GM19328 (cell line): ENCODE data around the gene DOCK9.

Source experiments
- ATAC-seq: cut with Tn5 transposase; IDR thresholded peaks from one replicate; pipeline ENCODE4 v1.9.1; 2021; ENCODE audit warnings: mild to moderate bottlenecking, moderate library complexity; ENCODE audit not compliant: unreplicated experiment

The DOCK9 gene

GRCh38 chr13:98781470-98781869, 196.4 kb downstream of the DOCK9 start:
- ATAC-seq: no peak

- ATAC-seq: no peak
Observed at GRCh38 chr13:98781045-98781444, 196.8 kb downstream of the DOCK9 start.

GRCh38 chr13:98780451-98780850, 197.4 kb downstream of the DOCK9 start:
- ATAC-seq: no peak

GRCh38 chr13:98779695-98780094, 198.2 kb downstream of the DOCK9 start:
- ATAC-seq: no peak

GRCh38 chr13:98778749-98779148, 199.1 kb downstream of the DOCK9 start:
- no peak for ATAC-seq

- ATAC-seq: no peak
Observed at GRCh38 chr13:98776644-98777043, 201.2 kb downstream of the DOCK9 start.

DNA sequence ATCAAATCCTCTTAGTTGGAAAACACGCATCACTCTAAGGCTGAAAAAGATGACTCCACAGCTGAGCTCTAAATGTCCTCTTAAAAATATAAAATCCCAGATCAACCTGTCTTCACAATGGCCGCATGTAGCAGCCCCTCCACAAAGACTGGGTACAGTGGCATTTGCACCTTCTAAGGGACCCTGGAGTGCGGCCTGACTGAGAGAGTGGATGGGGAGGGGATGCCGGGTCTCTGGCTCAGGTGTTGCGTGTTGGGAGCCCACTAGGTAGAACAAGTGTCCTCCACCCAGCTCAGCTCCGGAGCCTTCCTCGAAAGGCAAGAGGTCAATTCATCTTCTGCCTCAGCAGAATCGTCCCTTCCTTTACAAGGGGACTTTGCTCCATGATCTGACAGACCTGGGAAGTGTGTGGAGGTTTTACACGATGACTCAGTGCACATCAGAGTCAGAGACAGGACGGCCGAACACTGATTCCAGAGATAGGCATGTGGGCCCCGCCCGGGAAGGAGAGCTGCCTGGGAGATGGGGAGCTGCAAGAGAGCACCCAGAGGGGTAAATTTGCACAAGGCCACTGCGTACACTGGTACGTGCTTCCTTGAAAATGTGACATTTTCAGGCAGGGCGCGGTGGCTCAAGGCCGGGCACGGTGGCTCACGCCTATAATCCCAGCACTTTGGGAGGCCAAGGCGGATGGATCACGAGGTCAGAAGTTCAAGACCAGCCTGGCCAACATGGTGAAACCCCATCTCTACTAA, 201.8 kb downstream of the DOCK9 start:
- no peak for ATAC-seq

DNA sequence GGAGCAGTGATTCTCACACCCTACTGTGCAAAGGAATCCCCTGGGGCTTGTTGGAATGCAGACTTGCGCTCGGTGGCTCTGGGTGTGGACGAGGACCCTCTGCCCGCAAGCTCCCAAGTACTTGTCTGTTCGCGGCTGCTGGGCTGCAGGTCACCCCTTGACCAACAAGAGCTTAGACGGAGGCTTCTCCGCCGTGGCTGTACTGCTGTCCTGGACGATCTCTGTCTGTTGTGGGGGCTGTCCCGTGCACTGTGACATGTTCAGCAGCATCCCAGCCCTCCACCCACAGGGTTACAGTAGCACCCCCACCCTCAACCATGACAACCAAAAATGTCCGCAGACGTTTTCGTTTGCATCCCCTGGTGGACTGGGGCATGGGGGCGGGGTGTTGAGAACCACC, 202.5 kb downstream of the DOCK9 start:
- no peak for ATAC-seq

DNA sequence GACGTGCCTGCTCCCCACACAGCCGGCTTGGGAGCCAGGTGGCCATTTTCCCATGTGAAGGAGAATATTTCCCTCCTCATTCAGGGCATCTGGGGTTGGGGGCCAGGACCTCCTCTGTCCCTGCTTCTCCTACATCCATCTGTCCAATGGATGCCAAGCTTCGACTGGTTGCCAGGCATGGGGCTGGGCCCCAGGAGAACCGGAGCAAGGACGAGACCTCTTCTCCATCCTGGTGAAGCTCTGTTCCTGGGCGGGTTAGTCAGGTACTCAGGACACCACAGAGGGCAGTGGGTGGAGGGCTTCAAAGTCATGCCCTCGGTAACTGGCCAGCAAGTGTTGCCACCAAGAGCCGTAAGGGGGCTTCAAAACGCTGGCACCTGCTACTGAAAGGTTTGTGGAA, 203.1 kb downstream of the DOCK9 start:
- ATAC-seq: no peak

- no peak for ATAC-seq
Observed at GRCh38 chr13:98773921-98774320, 203.9 kb downstream of the DOCK9 start.

DNA sequence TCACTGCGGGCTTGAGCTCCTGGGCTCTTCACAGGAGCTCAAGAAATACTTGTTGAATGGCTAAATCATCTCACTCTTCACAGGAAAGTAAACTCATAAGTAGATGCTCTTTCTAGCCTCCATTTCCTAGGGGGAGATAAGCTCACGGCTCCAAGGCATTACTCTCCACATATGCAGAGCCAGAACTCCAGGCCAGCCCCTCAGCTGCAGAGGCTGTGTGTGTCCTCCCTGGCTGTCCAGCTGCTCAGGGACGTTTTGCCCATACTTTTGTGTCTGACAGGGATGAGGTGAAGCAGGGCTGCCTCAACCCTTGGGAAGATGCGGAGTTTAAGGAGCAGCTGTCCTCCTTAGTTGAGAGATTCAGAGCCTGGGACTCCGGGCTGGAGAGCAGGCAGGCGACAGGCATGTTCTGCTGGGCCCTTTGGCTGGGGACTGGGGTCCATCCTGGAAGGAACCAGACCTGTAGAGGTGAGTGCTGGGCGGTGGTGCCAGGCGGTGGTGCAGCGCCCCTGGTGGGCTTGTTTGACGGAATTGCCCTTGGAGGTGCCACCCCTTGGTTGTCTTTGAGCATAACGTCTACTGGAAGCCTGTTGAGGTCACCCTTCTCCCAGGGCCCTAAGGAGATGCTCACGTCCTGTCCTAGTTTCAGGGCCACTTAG, 204.9 kb downstream of the DOCK9 start:
- no peak for ATAC-seq

DNA sequence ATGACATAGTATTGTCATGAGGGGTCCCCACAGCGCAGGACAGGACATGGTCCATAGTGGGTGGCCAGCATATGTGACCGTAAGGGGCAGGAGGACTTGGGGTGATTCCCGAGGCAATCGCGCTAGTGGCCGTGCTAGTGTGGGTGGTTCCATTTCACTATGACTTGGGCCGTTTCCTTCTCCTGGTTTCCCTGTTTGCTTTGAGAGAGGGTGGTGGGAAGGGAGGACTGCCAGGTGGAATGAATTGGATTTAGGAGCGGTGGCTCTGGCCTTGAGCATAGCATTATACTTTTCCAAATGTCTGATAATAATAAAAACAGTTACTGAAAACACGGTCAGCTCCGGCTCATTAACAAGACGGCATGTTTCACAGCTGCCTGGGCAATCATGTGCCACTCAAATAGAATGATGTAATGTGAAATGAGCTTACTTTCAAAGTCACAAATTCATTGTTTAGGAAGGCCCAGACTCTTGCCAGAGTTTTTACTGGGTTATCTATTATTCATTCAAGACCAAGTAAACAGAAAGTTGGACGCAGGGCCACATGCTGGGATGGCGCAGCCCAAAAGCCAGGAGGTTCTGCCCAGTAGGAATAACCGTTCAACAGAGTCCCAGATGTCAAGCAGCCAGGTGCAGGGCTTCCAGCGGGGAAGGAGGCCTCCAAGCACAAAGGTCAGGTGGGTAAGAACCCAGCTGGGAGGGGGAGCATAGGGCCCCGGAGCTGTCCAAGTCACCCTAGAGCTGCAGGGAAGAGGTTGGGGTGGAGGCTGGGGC, 205.8 kb downstream of the DOCK9 start:
- no peak for ATAC-seq

GRCh38 chr13:98769736-98770135, 208.1 kb downstream of the DOCK9 start:
- no peak for ATAC-seq

- no peak for ATAC-seq
Observed at GRCh38 chr13:98768522-98768921, 209.3 kb downstream of the DOCK9 start.

DNA sequence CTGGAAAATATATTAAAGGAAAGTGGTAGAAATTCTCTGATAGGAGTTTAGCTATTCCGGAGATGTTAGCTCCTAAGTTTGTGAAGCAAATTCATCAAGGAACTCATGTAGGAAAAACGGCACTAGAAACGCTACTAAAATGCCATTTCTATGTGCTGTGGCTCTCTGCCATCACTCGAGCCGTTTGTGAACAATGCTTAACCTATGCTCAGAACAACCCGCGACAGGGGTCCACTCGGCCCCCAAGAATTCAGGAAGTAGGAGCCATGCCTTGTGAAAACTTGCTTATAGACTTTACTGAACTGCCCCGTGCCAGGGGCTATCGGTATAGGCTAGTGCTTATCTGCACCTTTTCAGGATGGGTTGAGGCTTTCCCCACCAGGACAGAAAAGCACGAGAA, 211.2 kb downstream of the DOCK9 start:
- no peak for ATAC-seq

- ATAC-seq: no peak
Observed at GRCh38 chr13:98765996-98766519, 211.8 kb downstream of the DOCK9 start.

DNA sequence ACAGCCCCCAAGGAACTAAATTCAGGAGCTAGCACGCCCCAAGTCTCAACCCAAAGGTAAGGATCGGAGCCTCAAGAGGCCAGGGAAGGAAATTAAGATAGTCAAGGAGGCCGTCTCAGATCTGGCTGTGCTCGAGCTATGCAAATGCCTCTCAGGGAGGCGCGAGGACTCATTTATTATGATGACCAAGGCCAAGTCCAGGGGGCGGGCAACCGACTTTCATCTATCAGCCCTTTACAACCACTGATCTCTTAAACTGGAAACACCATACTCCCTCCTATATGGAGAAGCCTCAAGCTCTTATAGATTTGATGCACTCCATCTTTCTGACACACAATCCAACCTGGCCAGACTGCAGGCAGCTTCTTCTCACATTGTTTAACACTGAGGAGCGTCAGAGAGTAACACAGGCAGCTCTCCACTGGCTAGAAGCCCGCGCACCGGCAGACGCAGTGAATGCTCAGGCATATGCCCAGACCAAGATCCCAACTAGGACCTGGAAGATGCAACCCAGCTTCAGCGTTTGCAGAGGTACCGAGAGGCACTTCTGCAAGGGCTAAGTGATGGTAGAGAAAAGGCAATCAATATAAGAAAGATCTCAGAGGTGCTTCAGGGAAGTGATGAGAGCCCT, 215.8 kb downstream of the DOCK9 start:
- no peak for ATAC-seq

- no peak for ATAC-seq
Observed at GRCh38 chr13:98761126-98761985, 216.5 kb downstream of the DOCK9 start.

GRCh38 chr13:98755729-98756128, 222.1 kb downstream of the DOCK9 start:
- no peak for ATAC-seq

- ATAC-seq: no peak
Observed at GRCh38 chr13:98755116-98755515, 222.7 kb downstream of the DOCK9 start.
